GM18526 (cell line): ENCODE data around the gene FRMD3.

Experiments
- POLR2A ChIP-seq: IDR thresholded peaks from 3 replicates; pipeline ENCODE4 v1.6.1; 2011; ENCODE audit not compliant: insufficient read length; ENCODE audit errors: extremely low read depth

FRMD3 gene

GRCh38 chr9:83367326-83367725 lies 170.9 kb downstream of the FRMD3 start:
- no peak for TF ChIP-seq POLR2A

GRCh38 chr9:83362341-83362995 lies 175.7 kb downstream of the FRMD3 start:
- no peak for TF ChIP-seq POLR2A

DNA sequence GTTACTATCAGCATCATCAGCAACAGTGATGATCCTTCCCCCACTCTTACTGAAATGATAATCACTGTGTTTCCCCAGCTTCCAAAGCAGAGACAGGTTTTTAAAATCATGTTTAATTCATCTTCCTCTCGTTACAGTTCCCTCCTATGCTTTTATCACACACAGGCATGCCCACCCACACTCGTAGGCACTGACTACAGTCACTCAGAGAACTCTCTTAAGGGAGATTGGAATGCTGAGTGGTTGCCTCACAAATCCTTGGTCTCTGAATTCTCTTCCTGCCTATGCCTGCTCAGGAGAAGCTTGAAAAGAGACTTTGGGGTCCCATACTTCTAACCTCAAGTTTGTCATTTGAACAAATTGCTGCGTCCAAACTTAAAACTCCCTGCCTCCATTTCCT lies 179.2 kb downstream of the FRMD3 start:
- no peak for TF ChIP-seq POLR2A

- no peak for TF ChIP-seq POLR2A
These were observed 182.5 kb downstream of the FRMD3 start for GRCh38 chr9:83355729-83356151.

- TF ChIP-seq POLR2A, result no peak
These were observed 183.2 kb downstream of the FRMD3 start for GRCh38 chr9:83355024-83355444.

DNA sequence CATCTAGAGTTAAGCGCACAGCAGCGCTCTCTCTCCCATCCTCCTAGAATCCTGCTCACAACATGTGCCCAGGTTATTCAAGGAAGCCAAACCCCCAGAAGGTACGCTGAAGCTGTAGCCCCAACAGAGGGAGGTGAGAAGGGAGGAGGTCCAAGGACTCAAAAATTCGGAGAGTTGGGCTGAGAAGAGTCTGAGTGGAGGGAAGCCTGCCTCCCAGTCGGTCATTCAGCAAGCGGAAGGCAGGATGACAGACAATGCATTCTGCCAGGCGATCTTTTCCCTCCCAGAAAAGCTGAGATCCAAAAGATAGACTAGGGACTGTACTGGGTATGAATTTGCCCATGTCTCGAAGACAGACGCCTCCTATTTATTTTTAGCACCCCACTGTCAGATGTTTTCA lies 189.2 kb downstream of the FRMD3 start:
- no peak for TF ChIP-seq POLR2A

DNA sequence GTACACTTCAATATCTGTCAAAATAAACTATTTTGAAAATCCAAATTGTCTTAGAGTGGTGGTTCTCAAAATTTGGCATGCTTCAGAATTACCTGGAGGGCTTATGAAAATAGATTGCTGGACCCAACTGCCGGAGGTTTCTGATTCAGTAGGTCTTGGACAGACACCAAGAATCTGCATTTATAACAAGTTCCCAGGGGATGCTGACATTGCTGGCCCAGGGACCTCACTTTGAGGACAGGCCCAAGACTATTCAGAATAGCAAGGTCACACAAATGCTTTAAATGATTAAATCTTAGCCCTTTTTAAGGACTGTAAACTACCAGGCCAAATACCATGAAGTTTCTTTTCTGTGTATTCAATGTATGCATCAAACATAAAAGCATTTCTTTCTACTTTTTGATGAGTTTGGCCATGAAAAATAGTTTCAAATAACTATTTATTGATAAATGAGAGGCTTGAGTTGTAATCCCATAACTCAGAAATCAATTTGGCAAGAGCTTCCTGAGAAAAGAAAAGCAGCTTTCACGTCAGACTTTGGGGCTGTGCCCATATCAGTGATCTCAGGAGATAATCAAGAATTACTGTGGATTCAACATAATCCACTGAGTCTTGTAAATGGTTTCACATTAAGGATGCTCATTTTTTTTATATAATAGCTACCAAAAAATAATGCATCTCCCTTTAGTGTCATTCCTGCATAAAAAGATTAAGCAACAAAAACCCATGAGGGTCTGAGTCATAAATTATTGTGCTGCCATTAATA lies 191.4 kb downstream of the FRMD3 start:
- no peak for TF ChIP-seq POLR2A

DNA sequence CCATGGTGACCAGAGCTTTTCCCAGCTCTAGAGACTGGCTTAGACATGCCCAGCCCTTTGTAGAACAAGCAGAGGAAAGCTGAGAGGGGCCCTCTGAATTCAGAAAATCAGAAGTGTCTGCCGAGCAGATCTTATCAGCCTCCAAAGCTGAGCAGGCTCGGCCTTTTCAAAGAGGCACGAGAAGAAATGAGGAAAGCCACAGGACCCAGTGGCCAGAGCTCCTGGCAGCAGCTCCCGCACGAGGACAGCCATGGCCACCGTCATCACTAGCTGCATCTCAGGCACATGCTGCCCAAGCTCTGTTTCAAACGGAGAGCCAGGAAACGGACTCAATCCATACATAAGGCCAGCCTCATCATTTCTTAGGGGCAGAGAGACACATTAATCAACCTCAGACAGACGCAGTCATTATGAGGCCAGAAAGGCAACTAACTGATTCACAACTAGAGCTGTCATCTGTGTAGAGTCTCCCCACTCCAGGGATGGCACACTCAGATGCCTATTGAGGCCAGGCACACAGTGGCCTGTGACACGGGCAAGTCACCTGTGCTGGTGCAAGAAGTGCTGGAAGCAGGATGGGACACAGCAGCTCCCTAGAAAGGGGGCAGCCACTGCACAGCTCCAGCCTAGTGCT lies 194.7 kb downstream of the FRMD3 start:
- no peak for TF ChIP-seq POLR2A

DNA sequence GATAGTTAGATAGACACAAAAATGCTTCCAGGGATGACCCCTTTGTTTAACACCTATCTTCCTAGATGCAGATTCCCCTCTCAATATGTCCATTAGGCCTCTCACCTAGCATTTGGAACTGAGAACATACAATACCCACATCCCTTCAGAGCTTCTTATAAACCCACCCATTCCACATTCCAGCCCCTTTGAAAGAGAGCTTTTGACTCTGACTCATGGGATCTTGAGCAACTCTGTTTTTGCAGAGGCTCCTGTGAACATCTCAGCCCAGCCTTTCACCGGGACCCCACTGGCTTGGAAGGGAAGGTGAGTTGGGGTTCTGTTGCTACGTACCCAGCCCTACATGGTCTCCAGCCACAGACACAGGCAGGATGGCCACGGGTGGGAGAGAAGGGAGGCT lies 195.5 kb downstream of the FRMD3 start:
- no peak for TF ChIP-seq POLR2A

DNA sequence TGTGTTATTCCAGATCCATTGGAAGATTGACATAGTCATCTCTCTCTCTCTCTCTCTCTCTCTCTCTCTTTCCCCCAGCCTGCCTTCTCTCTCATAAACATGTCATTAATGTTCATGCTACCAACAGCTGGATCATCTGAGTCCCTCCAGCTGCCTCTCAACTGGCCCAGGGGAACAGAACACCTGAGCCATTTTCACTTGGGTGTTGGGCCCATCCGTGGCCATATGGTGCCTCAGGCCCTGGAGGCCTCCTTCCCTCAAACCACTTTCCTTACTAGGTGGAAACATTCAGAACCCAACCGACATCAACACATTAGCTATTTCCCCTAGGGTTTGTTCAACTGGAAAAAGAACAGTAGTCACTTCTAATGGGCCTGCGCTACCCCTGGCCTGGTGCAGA lies 196.2 kb downstream of the FRMD3 start:
- no peak for TF ChIP-seq POLR2A

DNA sequence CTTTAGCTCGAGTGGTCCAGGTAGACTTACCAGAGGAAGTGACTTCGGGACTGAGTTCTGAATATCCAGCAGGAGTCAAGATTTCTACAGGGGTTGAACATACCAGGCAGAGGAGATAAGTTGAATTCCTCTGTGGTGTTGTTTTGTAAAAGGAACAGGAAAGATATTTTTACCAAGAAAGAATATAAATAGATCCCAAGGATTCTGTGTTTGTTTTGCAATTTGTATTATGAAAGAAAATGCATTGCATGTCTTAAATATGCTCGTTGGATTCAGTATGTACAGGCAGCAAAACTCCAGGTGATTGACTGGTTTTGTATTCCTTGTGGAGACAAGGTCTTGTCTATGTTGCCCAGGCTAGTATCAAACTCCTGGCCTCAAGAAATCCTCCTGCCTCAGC lies 197.8 kb downstream of the FRMD3 start:
- no peak for TF ChIP-seq POLR2A

- TF ChIP-seq POLR2A, result no peak
These were observed 198.8 kb downstream of the FRMD3 start for GRCh38 chr9:83339435-83339834.

DNA sequence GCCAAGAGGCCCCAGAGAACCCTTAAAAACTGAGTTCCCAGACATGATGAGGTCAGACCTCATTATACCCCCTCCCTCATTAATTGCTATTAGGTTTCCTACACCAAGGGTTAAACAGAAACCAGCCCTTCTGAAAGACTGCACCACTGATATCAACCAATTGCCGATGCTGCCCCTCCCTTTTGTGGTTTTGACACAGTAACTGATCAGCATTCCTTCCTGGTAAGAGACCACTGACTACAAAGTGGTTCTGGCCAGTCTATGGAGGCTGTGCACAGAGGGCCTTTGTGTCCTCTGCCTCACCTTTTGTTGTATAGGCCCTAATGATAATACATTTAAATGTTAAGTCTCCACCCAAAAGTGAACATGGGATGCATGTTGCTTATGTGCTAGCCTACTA lies 201.5 kb downstream of the FRMD3 start:
- TF ChIP-seq POLR2A, result no peak

DNA sequence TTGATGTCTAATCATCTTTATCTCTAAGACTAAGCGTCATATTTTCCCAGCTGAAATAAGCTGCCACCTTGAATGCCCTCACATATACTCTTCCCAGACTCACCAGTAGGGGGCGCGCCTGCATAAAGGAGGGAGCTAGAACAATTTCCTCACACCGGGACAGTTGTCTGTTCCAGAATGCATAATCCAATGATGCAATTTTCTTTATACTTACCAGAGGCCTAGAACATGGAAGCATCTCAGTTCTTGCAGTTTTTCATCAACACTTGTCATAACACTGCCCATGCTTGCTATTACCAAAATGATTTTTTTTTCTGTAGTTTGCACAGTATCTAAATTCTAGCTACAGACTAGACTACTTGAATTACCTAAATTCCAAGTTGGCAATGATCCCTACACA lies 203.9 kb downstream of the FRMD3 start:
- no peak for TF ChIP-seq POLR2A

DNA sequence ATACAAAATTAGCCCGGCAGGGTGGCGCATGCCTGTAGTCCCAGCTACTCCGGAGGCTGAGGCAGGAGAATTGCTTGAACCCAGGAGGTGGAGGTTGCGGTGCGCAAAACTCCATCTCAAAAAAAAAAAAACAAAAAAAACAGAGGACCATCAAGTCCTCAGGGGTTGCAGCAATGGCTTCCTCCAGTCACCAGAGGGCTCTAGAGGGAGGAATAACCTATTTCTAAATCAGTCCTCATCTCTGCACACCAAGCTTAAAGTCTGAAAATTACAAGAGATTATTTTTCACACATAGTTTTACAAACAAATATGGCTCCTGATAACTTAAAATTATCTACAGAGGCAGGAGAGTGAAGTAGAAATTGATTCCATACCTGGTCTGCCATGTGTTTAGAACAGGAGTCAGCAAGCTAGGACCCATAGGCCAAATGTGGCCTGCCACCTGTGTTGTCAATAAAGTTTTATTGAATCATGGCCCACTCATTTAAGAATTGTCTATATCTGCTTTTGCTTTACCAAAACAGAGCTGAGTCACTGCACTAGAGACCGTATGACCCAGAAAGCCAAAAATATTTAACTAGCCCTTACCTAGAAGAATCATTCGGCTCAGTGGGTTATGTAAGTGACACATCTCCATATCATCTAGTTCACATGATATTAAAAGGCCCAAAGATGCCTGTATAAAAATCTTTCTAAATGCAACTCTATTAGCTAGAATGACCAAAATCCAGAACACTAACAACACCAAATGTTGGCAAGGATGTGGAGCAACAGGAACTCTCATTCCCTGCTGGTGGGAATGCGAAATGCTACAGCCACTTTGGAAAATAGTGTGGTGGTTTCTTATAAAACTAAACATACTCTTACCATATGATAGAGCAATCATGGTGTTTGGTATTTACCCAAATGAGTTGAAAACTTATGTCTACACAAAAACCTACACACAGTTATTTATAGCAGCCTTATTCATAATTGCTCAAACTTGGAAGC lies 207.7 kb downstream of the FRMD3 start:
- no peak for TF ChIP-seq POLR2A
